GM21360 (cell line): Measurements from ENCODE around the gene C19orf53.
"Not testable (repeated sequence)": the region's sequence is repeated elsewhere in the genome, so short reads cannot be mapped to it uniquely, and the experiment has no call there.

Source experiments
- ATAC-seq: cut with Tn5 transposase; IDR thresholded peaks from one replicate; pipeline ENCODE4 v1.9.1; 2021; ENCODE audit warnings: mild to moderate bottlenecking, moderate library complexity; ENCODE audit not compliant: unreplicated experiment

C19orf53 gene

GRCh38 chr19:13763265-13763664, 11.0 kb upstream of the C19orf53 start:
- no peak for ATAC-seq

DNA sequence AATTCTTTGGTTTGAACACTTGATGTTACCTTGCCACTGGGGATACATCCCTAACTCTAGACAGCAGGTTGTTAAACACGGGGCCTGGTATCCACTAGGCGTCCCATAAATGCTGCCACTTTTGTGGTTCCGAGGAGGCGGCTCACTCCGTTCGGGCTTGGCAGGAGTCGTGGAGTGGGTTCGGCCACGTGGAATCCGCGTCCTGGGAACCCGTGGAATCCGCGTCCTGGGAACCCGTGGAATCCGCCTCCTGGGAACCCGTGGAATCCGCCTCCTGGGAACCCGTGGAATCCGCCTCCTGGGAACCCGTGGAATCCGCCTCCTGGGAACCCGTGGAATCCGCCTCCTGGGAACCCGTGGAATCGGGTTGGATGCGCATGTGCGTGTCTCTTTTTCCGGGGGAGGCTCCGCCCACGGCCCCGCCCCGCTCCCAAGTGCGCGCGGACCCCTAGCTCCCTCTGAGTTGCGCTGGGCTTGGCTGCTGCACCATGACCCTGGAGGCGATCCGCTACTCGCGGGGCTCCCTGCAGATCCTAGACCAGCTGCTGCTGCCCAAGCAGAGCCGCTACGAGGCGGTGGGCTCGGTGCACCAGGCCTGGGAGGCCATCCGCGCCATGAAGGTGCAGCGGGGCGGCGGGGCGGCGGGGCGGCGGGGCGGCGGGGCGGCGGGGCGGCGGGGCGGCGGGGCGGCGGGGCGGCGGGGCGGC, 10.0 kb upstream of the C19orf53 start, which contains the start of gene MRI1:
Gene MRI1 (plus strand): TSS at position 422 of the 707 bp plus-strand sequence. CDS start 67 bp downstream, at position 489.
- ATAC-seq = no peak

- ATAC-seq = no peak
Measured at GRCh38 chr19:13764821-13765394, 9.3 kb upstream of the C19orf53 start.

DNA sequence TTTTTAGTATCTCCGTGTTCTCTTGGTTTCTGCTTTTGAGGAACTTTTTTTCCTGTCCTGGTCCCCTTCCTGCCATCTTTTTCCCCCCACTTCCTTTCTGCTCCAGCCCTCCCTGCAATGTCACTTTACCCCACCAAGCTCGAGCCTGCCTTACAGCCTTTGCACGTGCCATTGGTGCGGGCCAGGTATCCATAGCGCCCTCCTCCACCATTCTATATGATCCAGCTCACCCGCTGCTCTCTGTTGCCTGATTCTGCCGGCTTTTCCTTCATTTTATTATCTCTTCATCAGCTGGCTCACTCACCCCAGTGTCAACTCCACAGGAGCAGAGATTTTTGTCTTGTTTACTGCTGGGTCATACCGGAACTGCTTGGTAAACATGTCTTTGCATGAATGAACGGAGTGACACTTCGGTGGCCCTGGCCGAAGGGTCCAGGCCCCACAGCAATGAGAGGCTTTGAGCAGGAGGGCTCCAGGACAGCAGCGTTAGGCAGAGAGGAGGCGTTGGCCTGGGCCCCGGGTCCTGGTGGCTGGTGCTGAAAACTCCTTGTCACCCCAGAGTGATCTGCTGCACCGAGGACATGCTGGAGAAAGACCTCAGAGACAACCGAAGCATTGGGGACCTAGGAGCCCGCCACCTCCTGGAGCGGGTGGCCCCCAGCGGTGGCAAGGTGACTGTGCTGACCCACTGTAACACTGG, 8.7 kb upstream of the C19orf53 start:
- no peak for ATAC-seq

- no peak for ATAC-seq
Measured at GRCh38 chr19:13766095-13766481, 8.2 kb upstream of the C19orf53 start.

DNA sequence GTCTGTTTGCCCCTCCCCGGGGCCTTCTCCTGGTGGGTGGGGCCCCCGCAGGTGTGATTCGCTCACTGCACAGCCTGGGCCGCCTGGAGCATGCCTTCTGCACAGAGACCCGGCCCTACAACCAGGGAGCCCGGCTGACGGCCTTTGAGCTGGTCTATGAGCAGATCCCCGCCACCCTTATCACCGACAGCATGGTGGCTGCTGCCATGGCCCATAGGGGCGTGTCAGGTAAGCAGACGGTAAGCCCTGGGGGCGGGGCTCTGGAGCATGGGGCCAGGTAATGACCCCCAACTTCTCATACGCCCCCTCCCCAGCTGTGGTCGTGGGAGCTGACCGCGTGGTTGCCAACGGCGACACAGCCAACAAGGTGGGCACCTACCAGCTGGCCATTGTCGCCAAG, 5.7 kb upstream of the C19orf53 start:
- no peak for ATAC-seq

DNA sequence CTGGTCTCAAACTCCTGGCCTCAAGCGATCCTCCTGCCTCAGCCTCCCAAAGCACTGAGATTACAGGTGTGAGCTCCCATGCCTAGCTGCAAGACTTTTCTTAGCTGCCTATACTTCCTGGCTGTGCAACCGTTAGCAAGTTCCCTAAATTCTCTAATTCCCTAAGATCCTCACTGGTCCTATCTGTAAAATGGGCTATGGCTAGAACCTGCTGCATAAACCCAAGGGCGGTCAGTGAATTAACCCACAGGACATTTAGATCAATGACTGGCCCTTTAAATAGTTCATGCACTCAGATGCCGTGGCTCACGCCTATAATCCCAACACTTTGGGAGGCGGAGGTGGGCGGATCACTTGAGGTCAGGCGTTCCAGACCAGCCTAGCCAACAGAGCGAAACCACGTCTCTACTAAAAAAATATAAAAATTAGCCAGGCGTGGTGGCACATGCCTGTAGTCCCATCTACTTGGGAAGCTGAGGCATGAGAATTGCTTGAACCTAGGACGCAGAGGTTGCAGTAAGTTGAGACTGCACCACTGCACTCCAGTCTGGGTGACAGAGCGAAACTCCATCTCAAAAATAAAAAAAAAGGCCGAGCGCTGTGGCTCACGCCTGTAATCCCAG, 4.1 kb upstream of the C19orf53 start:
- ATAC-seq = no peak

GRCh38 chr19:13778398-13778797, 4.1 kb downstream of the C19orf53 start:
- no peak for ATAC-seq

DNA sequence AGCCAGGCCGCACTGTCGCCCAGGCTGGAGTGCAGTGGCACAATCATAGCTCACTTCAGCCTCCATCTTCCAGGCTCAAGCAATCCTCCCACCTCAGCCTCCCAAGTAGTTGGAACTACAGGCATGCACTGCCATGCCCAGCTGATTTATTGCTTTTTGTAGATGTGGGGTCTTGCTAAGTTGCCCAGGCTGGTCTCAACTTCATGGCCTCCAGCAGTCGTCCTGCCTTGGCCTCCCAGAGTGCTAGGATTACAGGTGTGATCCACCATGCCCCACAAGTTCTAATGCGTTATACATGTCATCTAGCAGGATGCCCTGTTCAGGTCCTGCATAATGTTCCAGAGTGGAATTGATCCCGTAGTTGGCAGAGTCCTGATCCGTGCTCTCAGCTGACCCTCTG, 4.6 kb downstream of the C19orf53 start:
- no peak for ATAC-seq

GRCh38 chr19:13779794-13780193, 5.5 kb downstream of the C19orf53 start:
- ATAC-seq = not testable (repeated sequence)

GRCh38 chr19:13781547-13781946, 7.3 kb downstream of the C19orf53 start:
- ATAC-seq = no peak

DNA sequence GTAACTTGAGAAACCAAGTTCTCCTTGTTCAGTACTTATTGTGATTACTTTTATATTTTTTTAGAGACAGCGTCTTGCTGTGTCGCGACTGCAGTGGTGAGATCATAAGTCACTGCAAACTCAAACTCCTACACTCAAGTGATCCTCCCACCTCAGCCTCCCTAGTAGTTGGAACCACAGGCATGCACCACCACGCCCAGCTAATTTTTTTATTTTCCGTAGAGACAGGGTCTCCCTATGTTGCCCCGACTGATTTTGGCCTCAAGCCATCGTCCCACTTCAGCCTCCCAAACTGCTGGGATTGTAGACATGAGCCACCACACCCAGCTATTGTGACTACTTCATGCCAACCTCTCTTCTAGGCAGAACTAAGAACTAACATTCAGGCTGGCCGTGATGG, 8.3 kb downstream of the C19orf53 start:
- no peak for ATAC-seq

GRCh38 chr19:13783565-13784500, 9.6 kb downstream of the C19orf53 start:
- no peak for ATAC-seq

DNA sequence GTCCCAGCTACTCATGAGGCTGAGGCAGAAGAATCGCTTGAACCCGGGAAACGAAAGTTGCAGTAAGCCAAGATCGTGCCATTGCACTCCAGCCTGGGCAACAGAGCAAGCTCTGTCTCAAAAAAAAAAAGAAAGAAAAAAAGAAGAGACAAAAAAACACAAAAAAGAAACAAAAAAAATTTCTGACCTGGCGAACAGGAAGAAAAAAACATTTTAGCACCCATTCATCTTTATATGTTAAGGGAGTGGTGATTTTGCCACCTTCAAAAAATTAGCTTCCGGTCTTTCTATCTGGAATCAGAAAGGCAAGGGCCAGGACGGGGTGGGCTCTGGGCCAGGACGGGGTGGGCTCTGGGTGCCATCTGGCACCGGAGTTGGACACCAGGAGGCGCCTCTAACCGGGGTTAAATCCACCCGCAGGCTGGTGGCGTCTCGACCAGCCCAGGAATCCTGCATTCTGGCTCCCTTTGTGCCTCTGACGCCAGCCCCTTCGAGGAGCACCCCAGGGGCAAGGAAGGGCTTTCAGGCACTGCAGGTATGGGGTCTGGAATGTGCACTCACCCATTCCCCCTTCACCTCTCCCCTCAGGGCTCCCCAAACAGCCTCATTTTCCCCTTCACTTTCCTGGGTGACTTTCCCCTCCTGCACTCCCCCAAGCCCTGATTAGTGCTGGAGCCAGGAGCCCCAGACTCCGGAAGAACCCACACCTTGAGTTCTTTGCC, 10.6 kb downstream of the C19orf53 start:
- ATAC-seq = no peak

DNA sequence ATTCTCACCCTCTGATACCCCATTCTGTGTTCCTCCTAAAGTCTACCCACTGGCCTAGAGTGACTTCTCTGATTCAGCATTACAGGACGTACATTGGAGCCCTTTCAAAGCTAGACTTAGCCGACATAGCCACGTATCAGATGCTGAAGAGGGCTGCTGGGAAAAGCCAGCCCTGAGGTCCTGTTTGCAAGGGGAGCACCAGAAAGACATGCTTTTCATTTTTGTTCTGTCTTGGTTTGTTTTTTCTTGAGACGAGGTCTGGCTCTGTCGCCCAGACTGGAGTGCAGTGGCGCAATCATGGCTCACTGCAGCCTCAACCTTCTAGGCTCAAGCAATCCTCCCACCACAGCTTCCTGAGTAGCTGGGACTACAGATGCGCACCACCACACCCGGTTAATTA, 14.7 kb downstream of the C19orf53 start:
- ATAC-seq = no peak

DNA sequence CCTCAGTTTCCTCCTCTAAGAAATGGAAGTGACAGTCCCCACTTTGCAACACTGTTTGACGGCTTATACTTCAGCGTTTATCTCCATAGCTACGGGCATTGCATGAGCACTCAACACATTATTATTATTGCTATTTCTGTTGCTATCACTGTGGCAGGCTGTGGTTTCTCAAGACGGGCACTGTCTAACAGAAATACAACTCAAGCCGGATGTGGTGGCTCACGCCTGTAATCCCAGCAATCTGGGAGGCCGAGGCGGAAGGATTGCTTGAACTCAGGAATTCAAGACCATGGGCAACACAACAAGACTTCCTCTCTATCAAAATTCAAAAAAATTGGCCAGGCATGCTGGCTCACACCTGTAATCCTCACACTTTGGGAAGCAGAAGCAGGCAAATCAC, 16.1 kb downstream of the C19orf53 start:
- ATAC-seq = no peak

GRCh38 chr19:13793317-13793716, 19.1 kb downstream of the C19orf53 start:
- ATAC-seq = not testable (repeated sequence)

DNA sequence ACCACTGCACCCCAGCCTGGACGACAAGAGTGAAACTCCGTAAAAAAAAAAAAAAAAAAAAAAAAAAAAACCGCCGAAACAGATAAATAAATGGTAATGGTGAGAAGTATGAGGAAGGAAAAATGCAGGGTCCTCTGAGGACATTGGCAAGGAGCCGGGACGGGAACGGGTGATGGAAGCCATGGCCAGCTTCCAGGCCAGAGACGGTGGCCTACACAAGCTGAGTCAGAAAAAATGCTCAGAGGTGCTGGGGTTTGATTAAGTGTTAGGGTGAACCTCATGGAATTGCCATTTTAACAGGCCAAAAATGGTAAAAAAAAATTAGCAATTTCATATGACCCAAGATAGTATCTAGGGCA, 20.1 kb downstream of the C19orf53 start:
- no peak for ATAC-seq

- ATAC-seq = peak; percentile 94
Measured at GRCh38 chr19:13794757-13795589, 20.7 kb downstream of the C19orf53 start, which contains the start of gene ZSWIM4. Gene ZSWIM4, plus strand, starts transcription at chr19:13795443. Its CDS starts 206 bp downstream, at chr19:13795649.
